Measurements from ENCODE around the gene LPCAT1. TPM values are rescaled to one million over a fixed set of nuclear protein-coding genes. Genes with fewer than 3 reads are reported as not detected.
"Not testable (repeated sequence)": the region's sequence is repeated elsewhere in the genome, so short reads cannot be mapped to it uniquely, and the experiment has no call there.

Gene LPCAT1
- total RNA-seq, 1 donor from 2014 or later: 86.2 TPM

DNA sequence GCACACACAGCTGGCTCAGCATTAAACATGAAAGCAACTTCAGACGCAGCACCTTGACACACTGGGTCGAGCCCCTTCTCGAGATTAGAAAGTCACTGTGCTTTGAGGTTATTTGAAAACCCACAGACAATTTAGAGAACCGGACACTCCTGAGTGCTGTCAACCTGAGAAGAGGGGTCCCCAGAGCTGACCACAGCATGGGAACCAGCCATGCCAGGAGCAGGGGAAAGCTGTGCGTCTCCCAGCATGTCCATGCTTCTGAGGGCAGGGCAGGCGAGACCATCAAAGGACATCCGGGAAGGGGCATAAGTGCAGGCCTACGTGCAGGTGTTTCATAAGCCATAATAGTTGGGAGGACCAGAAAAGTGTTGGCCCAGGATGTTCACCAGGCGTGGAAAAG, 99.0 kb downstream of the LPCAT1 start:
- Histone ChIP-seq H3K36me3 (no peaks in the 10 kb centered on the region), H3K4me1 (no peaks in the 10 kb centered on the region), H3K9me3 (peaks cover 17 to 30% of the 10 kb centered on the region in 2 donors), H3K27me3 (no peaks in the 10 kb centered on the region), H3K27ac (no peak overlapping the region), H3K4me3 (no peak overlapping the region)
- no peak for TF ChIP-seq CTCF (IDR thresholded peaks at IDR 0.05)
- DNase-seq (ENCODE audit: low spot score in 2 of 2): no peak
- intact Hi-C loops (cut with DNase I): no loop called here

DNA sequence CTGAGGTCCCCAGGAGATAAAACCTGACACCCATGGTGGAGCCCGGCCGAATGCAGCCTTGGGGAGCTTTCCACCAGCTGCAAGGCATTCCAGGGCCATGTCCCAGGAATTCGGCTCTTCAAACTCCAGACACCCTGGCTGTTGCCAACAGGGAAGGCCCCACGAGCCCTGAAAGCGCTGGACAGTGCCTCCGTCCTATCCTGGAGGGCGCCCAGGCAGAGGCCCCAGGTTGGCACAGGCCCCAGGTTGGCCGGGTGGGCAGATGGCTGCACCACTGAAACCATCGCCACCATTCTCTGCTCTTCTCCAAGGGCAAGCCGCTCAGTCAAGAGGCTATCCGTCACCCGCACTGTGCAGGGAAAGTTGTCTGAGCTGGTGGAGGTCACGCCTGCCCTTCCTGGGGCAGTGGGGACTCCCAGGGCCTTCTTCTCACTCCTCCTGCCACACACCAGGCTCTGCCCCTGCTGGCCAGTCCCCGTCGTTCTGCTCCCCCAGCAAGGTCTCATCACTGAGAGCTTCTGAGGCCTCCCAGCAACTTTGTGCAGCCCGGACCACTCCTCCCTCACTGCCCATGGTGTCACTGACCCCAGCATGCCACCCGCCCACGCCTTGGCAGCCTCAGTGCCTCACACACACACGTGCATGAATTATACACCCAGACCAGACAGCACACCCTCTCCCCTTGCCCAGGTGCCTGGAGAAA, 99.7 kb downstream of the LPCAT1 start:
- no peak overlapping the region for H3K27ac ChIP-seq
- no peaks in the 10 kb centered on the region for H3K27me3 ChIP-seq
- no peak for DNase-seq (ENCODE audit: low spot score in 2 of 2)
- H3K9me3 ChIP-seq: peaks cover 14 to 24% of the 10 kb centered on the region in 2 donors
- no peak for TF ChIP-seq CTCF (IDR thresholded peaks at IDR 0.05)
- H3K4me1 ChIP-seq: no peaks in the 10 kb centered on the region
- intact Hi-C loops (cut with DNase I): no loop called here
- H3K4me3 ChIP-seq: no peak overlapping the region
- no peaks in the 10 kb centered on the region for H3K36me3 ChIP-seq

DNA sequence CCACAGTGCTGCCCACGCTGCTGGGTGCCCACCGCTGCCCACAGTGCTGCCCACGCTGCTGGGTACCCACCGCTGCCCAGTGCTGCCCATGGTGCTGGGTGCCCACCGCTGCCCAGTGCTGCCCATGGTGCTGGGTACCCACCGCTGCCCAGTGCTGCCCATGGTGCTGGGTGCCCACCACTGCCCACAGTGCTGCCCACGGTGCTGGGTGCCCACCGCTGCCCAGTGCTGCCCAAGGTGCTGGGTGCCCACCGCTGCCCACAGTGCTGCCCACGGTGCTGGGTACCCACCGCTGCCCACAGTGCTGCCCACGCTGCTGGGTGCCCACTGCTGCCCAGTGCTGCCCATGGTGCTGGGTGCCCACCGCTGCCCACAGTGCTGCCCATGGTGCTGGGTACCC, 101.2 kb downstream of the LPCAT1 start:
- H3K9me3 ChIP-seq; H3K27me3 ChIP-seq; H3K4me1 ChIP-seq; H3K36me3 ChIP-seq; H3K4me3 ChIP-seq; H3K27ac ChIP-seq; DNase-seq (ENCODE audit: low spot score in 2 of 2); intact Hi-C loops (cut with DNase I): not testable (repeated sequence)

DNA sequence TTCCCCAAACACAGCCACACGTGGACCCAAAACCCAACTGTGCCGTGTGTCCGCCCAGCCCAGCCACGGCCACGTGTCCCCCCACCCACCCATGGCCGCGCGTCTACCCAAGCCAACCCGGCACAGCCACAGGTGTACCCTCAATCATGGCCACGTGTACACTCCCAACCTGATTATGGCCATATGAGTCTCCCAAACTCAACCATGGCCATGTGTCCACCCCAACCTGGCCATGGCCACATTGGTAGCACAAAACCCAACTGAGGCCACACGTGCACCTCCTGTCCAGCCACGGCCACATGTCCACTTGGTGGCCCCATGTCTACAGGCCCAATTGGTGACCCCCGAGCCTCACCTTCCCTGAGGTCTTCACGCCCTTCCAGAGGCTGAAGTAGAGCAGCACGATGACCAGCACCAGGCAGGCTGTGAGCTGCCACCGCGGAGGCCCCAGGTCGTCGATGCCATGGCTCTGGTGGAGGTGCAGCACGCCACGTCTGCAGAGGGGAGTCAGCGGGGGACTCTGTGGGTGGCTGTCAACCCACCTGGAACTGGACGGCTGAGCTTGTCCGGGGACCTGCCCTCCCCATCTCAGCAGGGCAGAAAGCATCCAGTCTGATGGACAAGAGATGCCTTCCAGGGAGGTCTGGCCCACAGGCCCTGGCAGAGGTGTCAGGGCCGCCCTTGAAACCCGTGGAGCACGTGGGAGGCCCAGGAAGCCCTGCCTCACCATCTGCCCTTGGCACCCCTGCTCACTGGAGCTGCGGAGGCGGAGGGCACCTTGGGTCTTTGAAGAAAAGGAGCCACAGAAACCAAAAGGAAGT, 102.0 kb downstream of the LPCAT1 start:
- TF ChIP-seq CTCF (IDR thresholded peaks at IDR 0.05): no peak
- no peak overlapping the region for H3K27ac ChIP-seq
- no peaks in the 10 kb centered on the region for H3K36me3 ChIP-seq
- peaks cover 0 to 1% of the 10 kb centered on the region in 2 donors for H3K9me3 ChIP-seq
- no peaks in the 10 kb centered on the region for H3K27me3 ChIP-seq
- H3K4me1 ChIP-seq: no peaks in the 10 kb centered on the region
- DNase-seq (ENCODE audit: low spot score in 2 of 2): peak in 1 of 2 donors; percentile 44
- H3K4me3 ChIP-seq: no peak overlapping the region
- intact Hi-C loops (cut with DNase I): no loop called here

GRCh38 chr5:1420211-1421195, 103.3 kb downstream of the LPCAT1 start:
- intact Hi-C loops (cut with DNase I): no loop called here
- no peak overlapping the region for H3K27ac ChIP-seq
- H3K36me3 ChIP-seq: no peaks in the 10 kb centered on the region
- no peak overlapping the region for H3K4me3 ChIP-seq
- no peak for TF ChIP-seq CTCF (IDR thresholded peaks at IDR 0.05)
- no peaks in the 10 kb centered on the region for H3K9me3 ChIP-seq
- peak in 1 of 2 donors; percentile 45 for DNase-seq (ENCODE audit: low spot score in 2 of 2)
- H3K4me1 ChIP-seq: no peaks in the 10 kb centered on the region
- H3K27me3 ChIP-seq: no peaks in the 10 kb centered on the region
